BE2C (cell line): ENCODE data around the gene DDAH1.

Experiments used
- DNase-seq: peaks from one replicate; pipeline ENCODE4 v3.0.0-alpha.2; 2020
- H3K27me3 ChIP-seq: fragments of 250-450 bp; sonication (Bioruptor Pico); 2 replicates; pipeline ENCODE4 v1.5.1; 2020; ENCODE audit warnings: mild to moderate bottlenecking
- H3K36me3 ChIP-seq: fragments of 250-450 bp; sonication (Bioruptor Pico); 2 replicates; pipeline ENCODE4 v1.5.1; 2020; ENCODE audit warnings: mild to moderate bottlenecking
- H3K4me1 ChIP-seq: fragments of 250-450 bp; sonication (Bioruptor Pico); 2 replicates; pipeline ENCODE4 v1.5.1; 2020
- H3K4me3 ChIP-seq: 2 replicates; pipeline ENCODE4 v1.5.1; 2011; ENCODE audit warnings: low read depth, low read length
- H3K9me3 ChIP-seq: fragments of 250-450 bp; sonication (Bioruptor Pico); 2 replicates; pipeline ENCODE4 v1.5.1; 2020
- CTCF ChIP-seq: IDR thresholded peaks from 2 replicates; pipeline ENCODE4 v1.5.1; 2012; ENCODE audit warnings: mild to moderate bottlenecking, low read depth, low read length

The DDAH1 gene

GRCh38 chr1:85413169-85413568, 51.8 kb downstream of the DDAH1 start:
- no peaks in the 10 kb centered on the region for H3K27me3 ChIP-seq
- DNase-seq = no peak
- no peaks in the 10 kb centered on the region for H3K36me3 ChIP-seq
- no peaks in the 10 kb centered on the region for H3K4me1 ChIP-seq
- no peak overlapping the region for H3K4me3 ChIP-seq
- no peak for TF ChIP-seq CTCF
- H3K9me3 ChIP-seq = no peaks in the 10 kb centered on the region

DNA sequence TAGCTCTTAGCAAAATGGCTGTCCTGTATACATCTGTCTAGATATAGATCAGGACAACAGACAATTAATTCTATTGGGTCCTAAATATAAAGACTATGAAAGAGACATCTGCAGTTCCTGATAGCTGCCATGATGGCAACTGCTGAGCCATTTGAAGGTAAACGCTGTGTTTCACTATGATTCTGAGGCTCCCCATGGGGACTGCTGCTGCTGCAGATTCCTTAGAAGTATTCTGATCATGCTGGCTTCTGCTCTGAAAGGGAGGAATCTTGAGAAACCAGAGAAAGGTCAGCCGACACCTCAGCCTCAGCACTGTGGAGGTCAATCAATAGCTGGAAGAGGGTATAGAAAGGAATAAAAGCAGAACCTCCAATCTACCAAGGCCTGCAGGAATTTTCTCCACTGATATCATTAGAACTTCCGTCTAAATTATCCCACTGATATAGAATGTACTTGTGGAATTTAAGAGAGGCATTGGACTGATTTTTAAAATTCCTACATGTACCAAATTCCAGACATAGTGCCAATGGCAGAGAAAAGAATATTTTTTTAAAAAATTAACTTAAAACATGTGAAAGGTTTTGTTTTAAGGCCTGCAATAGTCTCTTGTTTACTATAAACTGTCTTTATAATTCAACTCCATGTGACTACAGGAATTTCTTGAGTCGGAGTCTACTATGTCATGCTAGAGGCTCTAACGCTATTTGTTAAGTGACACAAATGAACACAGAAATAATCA, 53.2 kb downstream of the DDAH1 start:
- no peak for TF ChIP-seq CTCF
- Histone ChIP-seq H3K9me3 (no peaks in the 10 kb centered on the region), H3K27me3 (no peaks in the 10 kb centered on the region), H3K36me3 (no peaks in the 10 kb centered on the region), H3K4me3 (no peak overlapping the region), H3K4me1 (no peaks in the 10 kb centered on the region)
- no peak for DNase-seq

DNA sequence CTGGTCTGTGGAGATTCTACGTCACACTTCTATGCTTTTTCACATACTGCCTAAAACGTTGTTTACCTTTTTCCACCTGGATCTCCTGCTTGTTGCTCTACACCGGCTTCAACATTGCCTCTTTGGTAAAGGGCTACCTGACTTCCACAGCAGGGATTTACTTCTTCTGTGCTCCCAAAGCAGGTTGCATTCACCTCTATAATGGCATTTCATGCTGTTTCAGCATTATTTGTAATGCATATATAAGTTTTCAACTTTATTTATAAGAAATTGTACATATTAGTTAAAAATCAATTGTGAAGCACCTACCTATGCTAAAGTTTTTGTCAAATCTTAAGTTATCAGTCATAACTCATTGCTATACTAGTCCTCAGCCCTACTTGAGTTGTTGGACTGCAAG, 55.4 kb downstream of the DDAH1 start:
- no peak for TF ChIP-seq CTCF
- no peaks in the 10 kb centered on the region for H3K4me1 ChIP-seq

GRCh38 chr1:85407746-85408377, 57.1 kb downstream of the DDAH1 start:
- DNase-seq = no peak
- H3K27me3 ChIP-seq = no peaks in the 10 kb centered on the region
- H3K4me3 ChIP-seq = no peak overlapping the region
- no peaks in the 10 kb centered on the region for H3K9me3 ChIP-seq
- no peaks in the 10 kb centered on the region for H3K4me1 ChIP-seq
- H3K36me3 ChIP-seq = no peaks in the 10 kb centered on the region
- no peak for TF ChIP-seq CTCF

More for the DNA sequence above, 55.4 kb downstream of the DDAH1 start:
- Histone ChIP-seq H3K4me3 (no peak overlapping the region), H3K36me3 (no peaks in the 10 kb centered on the region), H3K9me3 (no peaks in the 10 kb centered on the region), H3K27me3 (no peaks in the 10 kb centered on the region)
- DNase-seq = no peak

GRCh38 chr1:85406887-85407533, 57.9 kb downstream of the DDAH1 start:
- no peaks in the 10 kb centered on the region for H3K36me3 ChIP-seq
- H3K27me3 ChIP-seq = no peaks in the 10 kb centered on the region
- no peak for DNase-seq
- no peaks in the 10 kb centered on the region for H3K9me3 ChIP-seq
- no peaks in the 10 kb centered on the region for H3K4me1 ChIP-seq
- no peak overlapping the region for H3K4me3 ChIP-seq
- no peak for TF ChIP-seq CTCF

DNA sequence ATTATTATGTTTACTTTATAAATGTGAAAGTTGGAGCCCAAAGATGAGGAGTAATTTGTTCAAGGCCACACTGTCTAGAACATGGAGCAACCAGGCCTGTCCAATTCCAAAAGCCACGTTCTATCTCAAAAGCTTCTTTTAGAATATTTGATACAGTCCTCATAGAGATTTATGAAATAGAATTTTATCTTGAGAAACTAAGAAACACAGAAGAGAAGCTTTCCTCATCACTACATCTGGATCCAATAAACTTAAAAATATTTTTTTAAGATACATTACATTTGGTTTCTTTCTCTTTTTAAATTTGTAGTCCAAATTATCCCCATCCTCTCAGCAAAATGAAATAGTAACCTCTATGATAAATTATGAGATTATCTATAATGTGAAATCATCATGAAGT, 58.9 kb downstream of the DDAH1 start:
- DNase-seq = no peak
- no peak for TF ChIP-seq CTCF
- Histone ChIP-seq H3K36me3 (no peaks in the 10 kb centered on the region), H3K4me1 (no peaks in the 10 kb centered on the region), H3K4me3 (no peak overlapping the region), H3K9me3 (no peaks in the 10 kb centered on the region), H3K27me3 (no peaks in the 10 kb centered on the region)
